NB4 (cell line): Measurements from ENCODE around the gene GALNT12.

Experiments used
- DNase-seq: peaks from one replicate; pipeline ENCODE4 v3.0.0; 2010; ENCODE audit warnings: low read depth
- H3K4me3 ChIP-seq: one replicate; pipeline ENCODE4 v1.5.1; 2011; ENCODE audit warnings: mild to moderate bottlenecking, low read depth, low read length, moderate library complexity
- MYC ChIP-seq: IDR thresholded peaks from 2 replicates; pipeline ENCODE4 v1.6.1; 2011; ENCODE audit warnings: low read depth, low read length
- POLR2A ChIP-seq: IDR thresholded peaks from 2 replicates; pipeline ENCODE4 v1.6.1; 2011; ENCODE audit warnings: mild to moderate bottlenecking; ENCODE audit not compliant: insufficient read length; ENCODE audit errors: extremely low read depth
- TF ChIP-seq, protein P1 (sequence below): IDR thresholded peaks from 2 replicates; pipeline ENCODE4 v1.6.1; 2011; ENCODE audit warnings: low read depth, low read length
- TF ChIP-seq, protein P2 (sequence below): IDR thresholded peaks from one replicate; pipeline ENCODE4 v1.5.1; 2012; ENCODE audit warnings: low read depth, low read length

The GALNT12 gene

DNA sequence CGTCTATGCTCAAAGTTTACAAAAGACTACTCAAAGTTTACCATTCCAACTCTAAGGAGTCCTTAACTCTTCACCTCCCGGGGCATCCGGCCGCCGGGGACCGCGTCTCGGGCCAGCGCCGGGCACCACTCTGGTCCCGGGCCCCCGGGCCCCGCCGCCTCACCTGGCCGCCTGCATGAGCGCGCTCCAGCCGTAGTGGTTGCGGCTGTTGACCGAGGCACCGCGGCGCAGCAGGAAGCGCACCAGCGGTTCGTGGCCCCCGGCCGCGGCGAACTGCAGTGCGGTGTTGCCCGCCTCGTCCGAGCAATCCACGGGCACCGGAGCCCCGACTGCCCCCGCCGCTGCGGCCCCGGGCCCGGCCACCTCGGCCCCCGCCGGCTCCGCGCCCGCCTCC lies 11.5 kb upstream of the GALNT12 start:
- no peak for TF ChIP-seq MYC
- peak; percentile 29 for DNase-seq
- H3K4me3 ChIP-seq: peak overlapping the region; percentile 35

DNA sequence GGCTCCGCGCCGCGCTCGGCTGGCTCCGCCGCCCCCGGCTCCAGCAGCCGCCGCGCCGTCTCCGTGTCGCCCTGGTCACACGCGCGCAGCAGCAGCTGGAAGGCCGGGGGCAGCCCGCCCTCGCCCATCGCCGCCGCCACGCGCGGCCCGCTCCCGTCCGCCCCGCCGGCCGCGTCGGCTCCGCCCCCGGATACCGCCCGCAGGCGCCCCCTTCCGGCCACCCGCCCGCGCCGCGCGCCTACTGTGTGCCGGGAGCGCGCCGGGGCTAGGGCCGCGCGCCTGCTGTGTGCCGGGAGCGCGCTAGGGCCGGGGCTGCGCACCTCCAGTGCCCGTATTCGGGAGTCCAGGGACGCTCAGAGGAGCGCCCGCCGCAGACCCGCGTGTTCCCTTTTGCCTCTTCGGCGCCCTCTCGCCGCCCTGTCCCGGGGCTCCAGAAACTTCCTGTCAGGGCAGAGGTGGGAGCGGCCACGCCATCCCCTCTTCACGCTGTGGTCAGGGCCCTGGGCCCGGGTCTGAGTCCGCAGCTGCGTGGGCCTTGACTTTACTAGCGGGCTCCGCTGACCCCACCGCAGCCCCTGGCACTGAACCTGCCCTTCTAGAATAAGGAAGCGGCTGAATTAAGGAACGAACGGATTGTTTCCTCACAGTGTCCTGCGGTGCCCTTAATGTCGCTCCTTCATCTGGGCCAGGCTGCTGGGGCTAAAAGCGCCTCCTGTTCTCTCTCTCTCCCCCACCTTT lies 10.9 kb upstream of the GALNT12 start, which contains the start of gene ANKS6:
TSS of gene ANKS6 (minus strand) at position 192 of the 738 bp plus-strand sequence. CDS start at position 128, 64 bp downstream.
- DNase-seq: peak; percentile 85
- H3K4me3 ChIP-seq: peak within 1 kb of the TSS; percentile 44
- peak; percentile 11; the same call in 1 of the 2 replicates for TF ChIP-seq MYC
- TF ChIP-seq, protein P1, sequence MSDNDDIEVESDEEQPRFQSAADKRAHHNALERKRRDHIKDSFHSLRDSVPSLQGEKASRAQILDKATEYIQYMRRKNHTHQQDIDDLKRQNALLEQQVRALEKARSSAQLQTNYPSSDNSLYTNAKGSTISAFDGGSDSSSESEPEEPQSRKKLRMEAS: peak; percentile 32; the same call in 1 of the 2 replicates
- TF ChIP-seq, protein P2, sequence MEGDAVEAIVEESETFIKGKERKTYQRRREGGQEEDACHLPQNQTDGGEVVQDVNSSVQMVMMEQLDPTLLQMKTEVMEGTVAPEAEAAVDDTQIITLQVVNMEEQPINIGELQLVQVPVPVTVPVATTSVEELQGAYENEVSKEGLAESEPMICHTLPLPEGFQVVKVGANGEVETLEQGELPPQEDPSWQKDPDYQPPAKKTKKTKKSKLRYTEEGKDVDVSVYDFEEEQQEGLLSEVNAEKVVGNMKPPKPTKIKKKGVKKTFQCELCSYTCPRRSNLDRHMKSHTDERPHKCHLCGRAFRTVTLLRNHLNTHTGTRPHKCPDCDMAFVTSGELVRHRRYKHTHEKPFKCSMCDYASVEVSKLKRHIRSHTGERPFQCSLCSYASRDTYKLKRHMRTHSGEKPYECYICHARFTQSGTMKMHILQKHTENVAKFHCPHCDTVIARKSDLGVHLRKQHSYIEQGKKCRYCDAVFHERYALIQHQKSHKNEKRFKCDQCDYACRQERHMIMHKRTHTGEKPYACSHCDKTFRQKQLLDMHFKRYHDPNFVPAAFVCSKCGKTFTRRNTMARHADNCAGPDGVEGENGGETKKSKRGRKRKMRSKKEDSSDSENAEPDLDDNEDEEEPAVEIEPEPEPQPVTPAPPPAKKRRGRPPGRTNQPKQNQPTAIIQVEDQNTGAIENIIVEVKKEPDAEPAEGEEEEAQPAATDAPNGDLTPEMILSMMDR: no peak
- peak; percentile 61 for TF ChIP-seq POLR2A

DNA sequence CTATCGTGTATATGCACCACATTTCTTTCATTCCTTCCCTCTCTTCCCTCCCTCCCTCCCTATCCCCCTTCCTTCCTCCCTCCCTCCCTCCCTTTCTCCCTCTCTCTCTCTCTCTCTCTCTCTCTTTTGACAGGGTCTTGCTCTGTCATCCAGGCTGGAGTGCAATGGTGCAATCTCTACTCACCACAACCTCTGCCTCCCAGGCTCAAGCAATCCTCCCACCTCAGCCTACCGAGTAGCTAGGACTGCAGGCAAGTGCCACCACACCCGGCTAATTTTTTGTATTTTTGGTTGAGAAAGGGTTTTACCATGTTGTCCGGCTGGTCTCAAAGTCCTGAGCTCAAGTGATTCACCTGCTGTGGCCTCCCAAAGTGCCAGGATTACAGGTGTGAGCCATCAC lies 10.0 kb upstream of the GALNT12 start:
- DNase-seq: peak; percentile 76
- TF ChIP-seq, protein P1: no peak
- no peak for TF ChIP-seq POLR2A
- TF ChIP-seq, protein P2: no peak
- TF ChIP-seq MYC: no peak

DNA sequence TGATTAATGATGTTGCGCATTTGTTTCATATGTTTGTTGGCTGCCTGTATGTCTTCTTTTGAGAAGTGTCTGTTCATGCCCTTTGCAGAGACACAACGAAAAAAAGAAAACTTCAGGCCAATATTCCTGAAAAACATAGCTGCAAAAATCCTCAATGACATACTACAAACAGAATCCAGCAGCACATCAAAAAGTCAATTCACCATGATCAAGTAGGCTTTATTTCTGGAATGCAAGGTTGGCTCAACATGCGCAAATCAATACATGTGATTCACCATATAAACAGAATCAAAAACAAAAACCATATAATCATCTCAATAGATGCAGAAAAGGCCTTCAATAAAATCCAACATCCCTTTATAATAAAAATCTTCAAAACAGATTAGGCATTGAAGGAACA lies 9.2 kb upstream of the GALNT12 start:
- H3K4me3 ChIP-seq: no peak overlapping the region
- DNase-seq: no peak
- TF ChIP-seq, protein P2: no peak
- TF ChIP-seq, protein P1: no peak
- TF ChIP-seq MYC (no peak), POLR2A (no peak)

More for the DNA sequence above, 10.0 kb upstream of the GALNT12 start:
- H3K4me3 ChIP-seq: no peak overlapping the region

DNA sequence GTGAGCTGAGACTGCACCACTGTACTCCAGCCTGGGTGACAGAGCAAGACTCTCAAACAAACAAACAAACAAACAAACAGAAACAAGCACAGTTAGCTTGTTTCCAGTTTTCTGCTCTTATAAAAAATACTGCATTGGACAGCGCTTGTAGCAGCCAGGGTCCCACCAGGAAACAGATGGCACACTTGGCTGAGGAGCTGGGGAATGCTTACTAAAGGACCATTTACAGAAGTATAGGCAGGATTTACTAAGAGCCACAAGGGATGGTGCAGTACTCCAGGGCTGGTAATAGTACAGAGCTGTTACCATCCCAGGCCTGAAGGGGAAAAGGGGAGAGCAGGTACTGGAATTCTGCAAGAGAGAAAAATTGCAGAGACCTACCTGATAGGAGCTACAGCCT lies 5.9 kb upstream of the GALNT12 start:
- TF ChIP-seq MYC: no peak
- no peak for TF ChIP-seq POLR2A
- TF ChIP-seq, protein P1: no peak
- TF ChIP-seq, protein P2: no peak
- no peak for DNase-seq
- no peak overlapping the region for H3K4me3 ChIP-seq

DNA sequence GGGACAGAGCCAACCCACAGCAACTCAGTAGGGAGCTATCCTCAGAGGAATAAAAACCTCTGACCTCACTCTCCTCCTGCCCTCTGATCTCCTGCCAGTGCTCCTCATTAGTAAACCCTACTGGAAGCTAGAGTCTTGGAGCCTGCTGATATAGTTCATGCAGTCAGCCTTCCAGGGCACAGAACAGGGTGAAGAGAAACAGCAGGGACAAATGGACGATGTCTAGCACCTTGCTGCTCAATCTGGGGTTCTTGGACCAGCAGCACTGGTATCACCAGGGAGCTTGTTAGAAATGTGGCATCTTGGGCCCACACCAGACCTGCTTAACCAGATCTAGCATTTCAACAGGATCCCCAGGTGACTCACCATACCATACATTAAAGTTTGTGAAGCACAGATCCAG lies 5.5 kb upstream of the GALNT12 start:
- H3K4me3 ChIP-seq: no peak overlapping the region
- no peak for DNase-seq
- TF ChIP-seq MYC (no peak), POLR2A (no peak)
- TF ChIP-seq, protein P2: no peak
- TF ChIP-seq, protein P1: no peak
